HG03565 (cell line): ENCODE results near the gene CSMD2.

ENCODE experiments used
- ATAC-seq: cut with Tn5 transposase; IDR thresholded peaks from one replicate; pipeline ENCODE4 v1.9.1; 2021; ENCODE audit warnings: mild to moderate bottlenecking, moderate library complexity; ENCODE audit not compliant: unreplicated experiment

CSMD2 gene

GRCh38 chr1:34009340-34009985, 155.6 kb downstream of the CSMD2 start:
- no peak for ATAC-seq

DNA sequence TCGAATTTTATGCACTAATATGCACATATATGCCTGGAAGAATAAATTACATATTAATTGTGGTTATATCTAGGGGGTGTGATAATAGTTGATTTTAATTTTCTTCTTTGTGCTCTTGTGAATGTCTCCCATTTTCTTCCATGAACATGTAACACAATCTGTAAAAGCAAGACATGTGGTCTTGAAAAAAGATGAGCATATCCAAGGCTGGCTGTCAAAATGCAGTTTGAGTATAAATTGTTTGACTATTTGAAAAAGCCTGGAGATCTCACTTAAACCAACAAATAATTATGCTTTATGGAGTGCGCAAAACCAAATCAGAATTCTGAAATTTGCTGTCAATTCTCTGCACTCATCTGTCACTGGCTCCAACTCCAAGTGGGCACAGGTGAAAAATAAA, 157.3 kb downstream of the CSMD2 start:
- ATAC-seq = no peak

DNA sequence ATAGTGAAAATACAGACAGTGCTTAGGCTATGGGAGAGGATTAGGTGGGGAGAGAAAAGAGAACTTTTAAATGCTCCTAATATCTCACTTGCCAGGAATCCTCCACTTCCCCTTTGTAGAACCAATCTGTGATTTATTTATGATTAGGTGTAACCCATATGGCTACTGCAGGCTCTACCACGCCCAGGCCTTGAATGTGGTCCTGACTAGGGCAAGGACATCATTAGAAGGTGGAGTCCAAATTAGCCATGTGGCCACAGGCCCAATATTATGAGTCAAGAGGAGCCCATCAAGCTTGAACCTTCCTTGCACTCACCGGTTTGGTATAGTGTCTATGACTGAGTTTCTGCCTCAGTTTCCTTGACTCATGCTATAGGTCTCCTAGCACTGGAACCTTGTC, 159.7 kb downstream of the CSMD2 start:
- no peak for ATAC-seq

DNA sequence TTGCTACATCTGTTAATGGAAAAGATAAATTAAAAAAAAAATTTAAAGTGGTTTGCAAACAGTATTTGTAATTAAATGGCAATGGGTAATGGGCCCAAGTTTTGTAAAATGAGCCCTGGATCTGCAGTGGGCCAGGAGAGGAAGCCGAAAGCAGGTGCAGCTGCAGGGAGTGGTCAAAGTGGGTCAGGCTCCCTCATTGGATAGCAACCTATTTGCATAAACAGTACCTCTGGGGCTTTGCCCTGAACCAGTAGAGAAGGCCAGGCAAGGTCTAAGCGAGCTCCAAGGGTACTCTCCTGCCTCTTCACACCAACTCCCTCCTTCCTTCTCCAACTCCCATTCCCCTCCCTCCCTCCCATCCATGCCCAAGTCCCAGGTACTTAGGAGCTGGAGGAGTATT, 162.2 kb downstream of the CSMD2 start:
- no peak for ATAC-seq

DNA sequence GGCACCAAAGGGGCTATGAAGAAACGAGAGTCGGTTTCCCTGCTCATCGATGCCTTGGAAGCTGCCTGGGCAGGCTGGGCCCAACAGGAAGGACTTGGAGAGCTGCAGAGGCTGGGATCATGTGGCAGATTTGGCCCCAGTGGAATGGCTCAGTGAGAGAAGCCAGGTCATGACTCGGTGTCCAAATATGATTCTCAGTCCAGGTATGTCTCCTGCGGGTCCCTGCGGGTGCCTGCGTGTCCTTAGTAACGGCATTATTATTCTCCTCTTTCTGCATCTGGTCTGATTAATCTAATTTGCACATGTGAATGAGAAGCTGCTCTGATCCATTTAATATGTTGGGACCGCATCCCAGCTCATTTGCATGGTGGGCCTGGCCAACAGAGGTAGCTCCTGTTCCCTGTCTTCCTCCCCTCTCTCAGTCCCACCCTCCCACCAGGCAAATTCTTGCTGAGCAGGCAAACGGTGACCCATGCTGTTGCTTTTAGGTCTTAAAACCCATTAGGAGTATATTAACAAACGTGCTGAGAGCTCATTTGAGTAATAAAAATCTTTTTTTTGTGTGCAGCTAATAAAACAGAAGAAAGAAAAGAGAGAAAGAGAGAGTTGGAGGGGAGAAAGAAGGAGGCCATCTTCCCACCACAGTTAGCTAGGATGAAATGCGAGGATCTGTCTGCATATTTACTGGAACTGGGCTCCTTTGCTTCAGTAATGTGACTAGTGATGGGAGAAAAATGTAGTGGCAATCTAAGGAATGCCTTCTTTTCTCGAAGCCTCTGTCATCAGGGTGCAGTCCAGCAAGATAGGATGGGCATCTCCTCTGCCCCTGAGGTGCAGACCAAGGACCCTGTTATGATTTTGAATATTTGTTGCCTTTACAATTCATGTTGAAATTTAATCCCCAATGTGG, 167.6 kb downstream of the CSMD2 start:
- ATAC-seq = no peak

GRCh38 chr1:33996281-33996680, 168.7 kb downstream of the CSMD2 start:
- no peak for ATAC-seq

DNA sequence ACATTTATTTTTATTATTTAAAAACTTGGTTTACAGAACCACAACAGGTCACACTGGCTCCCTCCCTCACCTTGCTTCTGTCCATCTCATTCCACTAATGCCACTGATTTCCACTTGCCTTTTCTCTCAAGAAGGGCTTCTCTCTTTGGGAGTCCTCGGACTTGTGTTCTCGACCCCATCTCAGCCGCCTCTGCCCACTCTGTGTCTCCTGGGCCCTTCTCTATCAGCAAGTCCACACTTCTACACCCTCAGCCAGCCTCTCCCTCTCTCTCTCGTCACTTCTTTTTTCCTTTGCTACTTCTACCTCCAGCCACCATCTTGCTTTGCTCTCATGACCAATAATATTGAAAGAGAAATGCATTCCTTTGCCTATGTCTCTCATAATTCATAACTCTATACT, 171.7 kb downstream of the CSMD2 start:
- no peak for ATAC-seq

GRCh38 chr1:33990281-33990680, 174.7 kb downstream of the CSMD2 start:
- no peak for ATAC-seq

DNA sequence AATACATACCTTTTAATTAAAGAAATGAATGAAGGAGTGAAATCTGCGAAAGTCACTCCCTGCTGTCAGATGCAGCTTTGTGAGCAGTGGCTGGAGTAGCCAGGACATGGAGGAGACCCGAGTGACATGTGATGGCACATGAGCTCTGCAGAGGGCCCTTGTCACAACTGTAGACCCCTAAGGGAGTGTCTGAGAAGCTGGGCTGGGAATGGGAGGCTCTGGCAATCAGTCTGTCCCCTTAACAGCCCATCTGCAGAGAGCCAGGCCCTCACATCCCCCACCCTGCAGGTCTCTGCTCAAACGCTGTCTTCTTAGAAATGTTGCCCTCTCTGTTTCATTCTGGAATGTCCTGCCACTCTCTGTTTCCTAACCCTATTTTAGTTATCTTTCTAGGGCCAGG, 176.9 kb downstream of the CSMD2 start:
- no peak for ATAC-seq

GRCh38 chr1:33986390-33987095, 178.5 kb downstream of the CSMD2 start:
- no peak for ATAC-seq

- ATAC-seq = no peak
Observed at GRCh38 chr1:33985656-33986055, 179.4 kb downstream of the CSMD2 start.

DNA sequence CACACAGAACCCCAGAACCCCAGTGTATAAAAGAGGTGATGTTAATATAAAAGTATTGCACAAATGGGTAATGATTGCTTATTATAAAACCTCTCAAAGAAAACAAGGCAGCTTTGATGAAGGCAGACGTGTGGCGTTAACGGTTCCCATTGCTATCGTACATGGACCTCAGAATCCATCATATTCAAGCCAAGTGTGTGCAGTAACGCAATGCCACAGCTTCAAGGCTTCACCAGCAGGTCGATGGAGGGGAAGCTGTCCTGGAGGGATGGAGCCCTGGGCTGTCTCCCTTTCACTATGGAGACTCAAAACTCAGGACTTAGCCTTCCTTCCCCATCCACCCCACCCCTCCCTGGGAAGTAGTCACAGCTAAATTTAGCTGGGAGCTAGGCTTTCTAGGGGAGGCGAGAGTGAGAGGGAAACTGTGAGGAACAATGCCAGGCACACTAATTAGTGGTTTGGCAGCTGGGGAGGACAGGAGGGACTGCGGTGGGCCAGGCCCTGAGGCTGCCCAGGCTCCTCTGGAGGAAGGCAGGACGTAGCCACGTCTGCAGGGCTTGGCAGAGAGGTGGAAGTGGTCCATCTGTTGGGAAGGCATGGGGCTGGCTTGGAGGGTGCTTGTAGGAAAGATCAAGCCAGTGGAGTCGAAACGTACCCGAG, 180.0 kb downstream of the CSMD2 start:
- ATAC-seq = no peak

DNA sequence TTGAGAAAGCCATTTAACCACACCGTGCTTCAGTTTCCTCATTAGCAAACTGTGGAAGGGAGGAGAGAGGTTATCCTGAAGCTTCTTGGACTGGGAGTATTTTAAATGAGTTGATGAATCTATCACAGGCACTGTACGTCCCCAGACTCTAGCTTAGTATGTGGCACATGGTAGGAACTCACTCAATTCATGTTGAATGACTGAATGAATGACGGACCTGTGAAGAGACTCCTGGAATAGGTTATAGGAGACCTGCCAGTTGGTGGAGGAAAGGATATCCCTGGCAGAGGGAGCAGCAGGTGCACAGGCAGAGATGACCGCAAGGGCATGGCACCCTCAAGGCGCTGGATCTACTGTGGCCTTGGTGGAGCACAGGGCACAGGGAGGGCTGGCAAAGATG, 182.6 kb downstream of the CSMD2 start:
- no peak for ATAC-seq

- no peak for ATAC-seq
Observed at GRCh38 chr1:33979341-33979740, 185.7 kb downstream of the CSMD2 start.

DNA sequence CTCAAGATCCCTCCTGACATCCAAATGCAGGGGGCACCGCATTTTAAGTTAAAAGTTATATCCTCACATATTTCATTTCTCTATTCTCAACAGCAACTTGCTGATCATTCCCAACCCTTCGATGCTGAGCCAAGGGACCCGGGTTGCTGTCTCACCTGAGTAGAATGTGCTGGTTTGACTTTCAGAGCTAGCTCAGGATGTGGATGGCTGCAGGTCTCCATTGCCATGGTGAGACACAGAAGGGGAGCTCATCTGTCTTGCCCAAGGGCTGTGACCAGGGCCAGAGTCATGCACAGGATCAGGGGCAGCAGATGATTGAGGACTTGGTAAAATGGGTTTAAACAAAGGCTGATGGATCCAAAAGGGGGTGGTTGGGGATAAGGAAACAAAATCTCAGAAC, 189.1 kb downstream of the CSMD2 start:
- ATAC-seq = no peak

DNA sequence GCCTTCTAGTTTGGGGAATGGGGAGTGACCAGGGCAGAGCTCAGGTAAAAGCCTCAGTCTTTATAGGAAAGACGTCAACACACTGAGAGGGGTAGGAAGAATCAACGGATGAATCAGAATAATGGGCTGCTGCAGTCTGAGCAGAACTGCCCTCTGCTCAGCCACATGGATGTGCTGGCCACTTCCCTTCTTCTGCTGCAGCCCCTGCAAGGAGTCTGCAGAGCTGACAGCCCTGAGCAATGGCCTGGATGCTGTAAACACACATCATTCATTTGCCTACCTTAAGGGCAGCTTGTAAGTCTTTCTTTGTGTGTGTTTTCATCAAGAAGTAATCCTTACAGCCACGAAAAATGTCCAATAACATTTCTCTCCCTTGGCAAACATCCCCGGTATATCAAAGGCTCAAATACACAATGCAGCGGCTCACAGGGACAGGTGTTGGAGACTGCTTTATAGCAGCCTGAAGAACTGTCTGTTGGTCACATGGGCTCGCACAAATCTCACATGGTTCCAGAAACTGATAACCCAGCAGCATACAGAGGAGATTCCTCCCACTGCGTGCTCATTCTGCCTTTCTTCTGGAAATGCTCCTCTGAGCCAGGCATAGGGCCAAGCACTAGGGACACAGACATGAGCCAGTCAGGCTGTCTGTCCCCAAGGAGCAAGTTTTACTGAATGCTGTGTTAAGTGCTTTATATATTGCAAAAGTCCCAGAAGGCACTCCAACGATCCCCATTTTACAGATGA, 191.1 kb downstream of the CSMD2 start:
- no peak for ATAC-seq

- ATAC-seq = no peak
Observed at GRCh38 chr1:33972676-33973395, 192.2 kb downstream of the CSMD2 start.

GRCh38 chr1:33971913-33972312, 193.1 kb downstream of the CSMD2 start:
- no peak for ATAC-seq

DNA sequence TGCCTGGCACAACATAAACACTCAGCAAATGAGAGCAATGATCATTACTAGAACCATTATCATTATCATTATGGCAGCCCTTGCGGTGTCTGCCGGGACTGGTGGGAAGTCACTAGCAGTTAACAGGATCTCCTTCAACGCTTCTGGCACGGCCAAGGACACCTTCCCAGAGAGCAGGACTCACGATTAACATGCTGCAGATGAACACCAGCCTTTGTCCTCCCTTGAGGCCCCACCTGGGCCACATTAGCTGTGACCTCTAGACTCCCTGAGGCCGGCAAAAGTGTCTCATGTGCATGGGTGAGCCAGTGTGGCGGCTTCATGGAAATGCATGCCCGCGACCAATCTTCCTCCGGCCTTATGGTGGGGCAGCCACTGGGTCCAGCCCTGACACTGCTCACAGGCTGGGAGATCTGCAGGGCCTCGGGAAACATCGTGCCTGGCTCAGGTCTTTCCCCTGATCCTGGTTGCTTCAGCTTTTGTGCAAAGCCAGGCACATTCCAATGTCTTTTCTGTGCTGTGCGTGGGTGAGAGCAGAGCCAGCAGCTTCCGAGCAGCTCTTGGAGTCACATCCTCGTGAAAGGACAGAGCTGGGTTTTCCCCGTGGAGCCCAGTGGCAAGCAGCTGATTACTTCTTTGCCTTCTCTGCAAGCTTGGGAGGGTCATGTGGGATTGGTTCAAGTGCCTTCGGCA, 193.9 kb downstream of the CSMD2 start:
- no peak for ATAC-seq
